Testis (tissue), 3 donors: ENCODE data around the gene NRF1. TPM values are rescaled to one million over a fixed set of nuclear protein-coding genes. Genes with fewer than 3 reads are reported as not detected.

Source experiments
- DNase-seq: peaks from one replicate; pipeline ENCODE4 v3.0.0-alpha.2; 2019
- H3K27ac ChIP-seq, 2 donors: fragments of 200-600 bp; sonication (generic); one replicate each; pipeline ENCODE4 v1.5.1; 2019
- H3K27me3 ChIP-seq: fragments of 200-600 bp; sonication (generic); one replicate; pipeline ENCODE4 v1.5.1; 2019
- H3K36me3 ChIP-seq: fragments of 200-600 bp; sonication (generic); one replicate; pipeline ENCODE4 v1.5.1; 2017; ENCODE audit warnings: low read depth; ENCODE audit errors: missing control alignments
- H3K4me1 ChIP-seq: fragments of 200-600 bp; sonication (generic); one replicate; pipeline ENCODE4 v1.5.1; 2019
- H3K4me3 ChIP-seq, 2 donors: fragments of 200-600 bp; sonication (generic); one replicate each; pipeline ENCODE4 v1.5.1; 2017 to 2019
- H3K9me3 ChIP-seq: fragments of 200-600 bp; sonication (generic); one replicate; pipeline ENCODE4 v1.5.1; 2017
- POLR2A ChIP-seq: fragments of 450-650 bp; IDR thresholded peaks from one replicate; pipeline ENCODE4 v1.6.1; 2017; ENCODE audit warnings: antibody characterized with exemption, mild to moderate bottlenecking, moderate library complexity
- WGBS, 2 donors: methylation state at CpG; one replicate each; pipeline ENCODE4 v1.1.5; 2018; 5-methylcytosine and 5-hydroxymethylcytosine counted together
- intact Hi-C: fragments of 100-400 bp; cut with DNase I; formaldehyde crosslinking; loops from one replicate; pipeline ENCODE4 v1.15.1; 2023; ENCODE audit warnings: low total_unique reads
- polyA plus RNA-seq: library from polyadenylated mRNA; stranded (reverse); fragments of 350-450 nt; fragmentation: Illumina TruSeq; extraction: RNeasy Lipid Tissue Mini Kit (QIAGEN cat#74804); gene quantifications from one replicate; pipeline ENCODE4 v1.2.3, GENCODE V29; 2014; ENCODE audit warnings: low read depth, low replicate concordance; ENCODE audit not compliant: insufficient read depth
- total RNA-seq, 2 donors: library from RNA; depleted of rRNA; stranded (reverse); fragments of >200 nt; gene quantifications; one replicate each; pipeline ENCODE4 v1.2.3, GENCODE V29; 2016
- TF ChIP-seq, protein P1 (sequence below), 3 experiments: fragments of 450-650 bp in 2 of 3; fragments of 200-600 bp in 1 of 3; sonication (generic) in 1 of 3; IDR thresholded peaks; one replicate each; pipeline ENCODE4 v1.5.1; 2016 to 2019; ENCODE audit warnings: antibody characterized with exemption in 3 of 3, mild to moderate bottlenecking in 2 of 3, moderate library complexity in 1 of 3

Gene NRF1
- total and polyA plus RNA-seq, 3 donors from 2014 or later: 16.9 to 41.6 (median 26.9) TPM

DNA sequence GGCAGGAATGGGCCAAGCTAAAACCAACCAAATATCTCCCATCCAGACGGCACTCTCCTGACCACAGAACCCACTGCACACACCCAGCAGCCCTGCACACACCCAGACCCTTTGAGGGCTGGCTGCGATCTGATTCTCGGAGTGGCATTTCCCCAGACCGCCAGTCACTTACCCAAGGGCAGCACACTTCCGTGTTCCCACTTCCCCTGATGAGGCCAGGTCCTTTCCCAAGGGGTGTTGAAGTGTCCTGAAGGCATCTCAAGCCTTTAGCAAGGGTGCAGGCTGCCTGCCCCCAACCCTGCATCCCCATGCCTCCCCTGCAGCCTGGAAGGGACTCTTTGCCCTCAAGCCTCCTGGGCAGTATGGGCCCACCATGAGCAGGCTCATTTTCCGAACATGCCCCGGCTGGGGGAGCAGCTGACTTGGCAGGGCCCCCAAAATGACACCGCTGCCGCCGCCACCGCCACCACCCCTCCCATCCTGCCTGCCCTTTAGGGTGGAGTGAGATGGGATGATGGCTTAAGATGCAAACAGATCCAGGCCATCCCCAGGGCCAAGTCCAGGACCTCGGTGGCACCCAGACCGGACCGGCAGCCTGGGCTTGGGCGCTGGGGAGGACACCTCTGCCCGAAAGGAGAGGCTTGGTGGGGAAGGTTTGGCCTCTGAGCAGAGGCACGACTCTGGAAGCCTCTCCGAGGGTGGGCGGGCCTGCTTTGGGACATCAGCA is 159.8 kb downstream of the NRF1 start:
- DNase-seq: no peak
- intact Hi-C loops: no loop called here
- Histone ChIP-seq H3K9me3 (no peaks in the 10 kb centered on the region), H3K27ac (no peak overlapping the region), H3K36me3 (no peaks in the 10 kb centered on the region), H3K4me1 (no peaks in the 10 kb centered on the region), H3K4me3 (no peak overlapping the region), H3K27me3 (no peaks in the 10 kb centered on the region)
- no peak for TF ChIP-seq POLR2A
- TF ChIP-seq, protein P1, sequence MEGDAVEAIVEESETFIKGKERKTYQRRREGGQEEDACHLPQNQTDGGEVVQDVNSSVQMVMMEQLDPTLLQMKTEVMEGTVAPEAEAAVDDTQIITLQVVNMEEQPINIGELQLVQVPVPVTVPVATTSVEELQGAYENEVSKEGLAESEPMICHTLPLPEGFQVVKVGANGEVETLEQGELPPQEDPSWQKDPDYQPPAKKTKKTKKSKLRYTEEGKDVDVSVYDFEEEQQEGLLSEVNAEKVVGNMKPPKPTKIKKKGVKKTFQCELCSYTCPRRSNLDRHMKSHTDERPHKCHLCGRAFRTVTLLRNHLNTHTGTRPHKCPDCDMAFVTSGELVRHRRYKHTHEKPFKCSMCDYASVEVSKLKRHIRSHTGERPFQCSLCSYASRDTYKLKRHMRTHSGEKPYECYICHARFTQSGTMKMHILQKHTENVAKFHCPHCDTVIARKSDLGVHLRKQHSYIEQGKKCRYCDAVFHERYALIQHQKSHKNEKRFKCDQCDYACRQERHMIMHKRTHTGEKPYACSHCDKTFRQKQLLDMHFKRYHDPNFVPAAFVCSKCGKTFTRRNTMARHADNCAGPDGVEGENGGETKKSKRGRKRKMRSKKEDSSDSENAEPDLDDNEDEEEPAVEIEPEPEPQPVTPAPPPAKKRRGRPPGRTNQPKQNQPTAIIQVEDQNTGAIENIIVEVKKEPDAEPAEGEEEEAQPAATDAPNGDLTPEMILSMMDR (IDR thresholded peaks at IDR 0.05): no peak
- 62 to 91% methylated on average over 7 to 19 of the region's 19 CpGs for WGBS, 2 donors

- WGBS, 2 donors: 92 to 94% methylated on average over 9 to 18 of the region's 18 CpGs
- TF ChIP-seq, protein P1 (IDR thresholded peaks at IDR 0.05): no peak
- TF ChIP-seq POLR2A: no peak
- intact Hi-C loops: no loop called here
- no peak for DNase-seq
- no peaks in the 10 kb centered on the region for H3K4me1 ChIP-seq
- no peak overlapping the region for H3K4me3 ChIP-seq
- H3K27ac ChIP-seq: no peak overlapping the region
- no peaks in the 10 kb centered on the region for H3K9me3 ChIP-seq
- no peaks in the 10 kb centered on the region for H3K36me3 ChIP-seq
- no peaks in the 10 kb centered on the region for H3K27me3 ChIP-seq
These were observed 160.5 kb downstream of the NRF1 start for GRCh38 chr7:129771928-129772479.

DNA sequence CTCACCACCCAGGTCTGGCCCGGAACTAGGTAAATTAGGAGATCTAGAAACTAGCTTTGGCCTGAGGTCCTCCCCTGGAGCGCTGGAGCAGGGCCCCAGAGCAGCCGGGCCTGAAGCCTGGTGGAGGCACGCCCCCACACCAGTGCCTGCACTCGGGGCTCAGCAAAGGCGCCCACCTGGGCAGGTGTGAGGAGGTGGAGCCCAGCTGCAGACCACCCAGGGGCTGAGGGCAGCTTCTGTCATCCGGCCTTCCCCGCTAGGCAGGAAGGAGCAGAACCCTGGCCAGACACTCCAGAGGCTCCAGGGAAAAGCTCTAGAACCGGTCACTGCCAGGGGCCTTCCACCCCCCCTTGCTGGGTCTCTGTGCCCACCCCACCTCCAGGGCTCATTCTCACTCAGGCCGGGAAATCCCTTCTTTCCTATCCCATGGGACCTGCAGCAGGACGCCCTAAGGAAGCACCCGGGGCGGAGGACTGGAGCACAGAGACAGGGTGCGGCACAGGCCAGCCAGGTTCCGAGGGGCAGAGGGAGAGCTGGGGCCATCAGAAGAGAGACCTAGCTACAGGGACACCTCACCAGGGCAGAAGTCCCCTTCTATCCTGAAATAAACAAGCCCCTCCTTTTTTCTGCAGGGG is 161.2 kb downstream of the NRF1 start:
- WGBS, 2 donors: 83 to 90% methylated on average over 7 to 10 of the region's 15 CpGs
- TF ChIP-seq, protein P1 (IDR thresholded peaks at IDR 0.05): no peak
- no peak for TF ChIP-seq POLR2A
- no peaks in the 10 kb centered on the region for H3K36me3 ChIP-seq

GRCh38 chr7:129773328-129773731 is 161.8 kb downstream of the NRF1 start:
- intact Hi-C loops: no loop called here
- Histone ChIP-seq H3K27ac (no peak overlapping the region), H3K4me3 (no peak overlapping the region), H3K9me3 (no peaks in the 10 kb centered on the region), H3K36me3 (no peaks in the 10 kb centered on the region), H3K4me1 (no peaks in the 10 kb centered on the region), H3K27me3 (no peaks in the 10 kb centered on the region)
- no peak for TF ChIP-seq POLR2A
- TF ChIP-seq, protein P1 (IDR thresholded peaks at IDR 0.05): no peak
- DNase-seq: no peak
- 78 to 80% methylated on average over 4 to 5 of the region's 5 CpGs for WGBS, 2 donors

More for the DNA sequence above, 161.2 kb downstream of the NRF1 start:
- DNase-seq: no peak
- no peaks in the 10 kb centered on the region for H3K9me3 ChIP-seq
- no peak overlapping the region for H3K27ac ChIP-seq
- no peaks in the 10 kb centered on the region for H3K27me3 ChIP-seq
- H3K4me1 ChIP-seq: no peaks in the 10 kb centered on the region
- no peak overlapping the region for H3K4me3 ChIP-seq
- intact Hi-C loops: no loop called here
